H9 (cell line): ENCODE data around the gene IFI27L1. TPM values are rescaled to one million over a fixed set of nuclear protein-coding genes. Genes with fewer than 3 reads are reported as not detected.

Source experiments
- DNase-seq: peaks from one replicate; pipeline ENCODE4 v3.0.0-alpha.2; 2017
- H2AFZ ChIP-seq: one replicate; pipeline ENCODE4 v1.6.1; 2013; ENCODE audit warnings: mild to moderate bottlenecking, low read length, control low read depth, moderate library complexity
- H2AK5ac ChIP-seq: 2 replicates; pipeline ENCODE4 v1.6.1; 2013; ENCODE audit warnings: low read length, control low read depth, mixed read lengths; ENCODE audit not compliant: insufficient read length
- H2BK120ac ChIP-seq: one replicate; pipeline ENCODE4 v1.6.1; 2013; ENCODE audit warnings: low read depth, mild to moderate bottlenecking, low read length, control low read depth, inconsistent platforms; ENCODE audit not compliant: poor library complexity, severe bottlenecking
- H2BK12ac ChIP-seq: 2 replicates; pipeline ENCODE4 v1.6.1; 2013; ENCODE audit warnings: low read length, control low read depth, mixed read lengths, low read depth; ENCODE audit not compliant: insufficient read length
- H2BK15ac ChIP-seq: 2 replicates; pipeline ENCODE4 v1.6.1; 2013; ENCODE audit warnings: low read depth, low read length, control low read depth
- H2BK20ac ChIP-seq: one replicate; pipeline ENCODE4 v1.6.1; 2013; ENCODE audit warnings: low read depth, mild to moderate bottlenecking, low read length, control low read depth, inconsistent platforms; ENCODE audit not compliant: poor library complexity, severe bottlenecking
- H2BK5ac ChIP-seq: 2 replicates; pipeline ENCODE4 v1.6.1; 2013; ENCODE audit warnings: low read length, control low read depth, mixed read lengths; ENCODE audit not compliant: insufficient read length
- H3K14ac ChIP-seq: 2 replicates; pipeline ENCODE4 v1.6.1; 2013; ENCODE audit warnings: low read length, control low read depth; ENCODE audit not compliant: insufficient read depth
- H3K18ac ChIP-seq: 2 replicates; pipeline ENCODE4 v1.6.1; 2013; ENCODE audit warnings: low read depth, mild to moderate bottlenecking, mixed read lengths, low read length, control low read depth; ENCODE audit not compliant: insufficient read length
- H3K23ac ChIP-seq: 2 replicates; pipeline ENCODE4 v1.6.1; 2013; ENCODE audit warnings: low read length, control low read depth, mixed read lengths, low read depth; ENCODE audit not compliant: insufficient read length
- H3K23me2 ChIP-seq: 2 replicates; pipeline ENCODE4 v1.6.1; 2013; ENCODE audit warnings: low read depth, mild to moderate bottlenecking, mixed read lengths, low read length, control low read depth; ENCODE audit not compliant: insufficient read length, poor library complexity, severe bottlenecking
- H3K27ac ChIP-seq: 2 replicates; pipeline ENCODE4 v1.5.1; 2013; ENCODE audit warnings: low read length, control low read depth, mixed read lengths, low read depth; ENCODE audit not compliant: insufficient read length
- H3K27me3 ChIP-seq: 2 replicates; pipeline ENCODE4 v1.6.1; 2013; ENCODE audit warnings: low read length, control low read depth, inconsistent platforms; ENCODE audit not compliant: insufficient read depth
- H3K4ac ChIP-seq: 2 replicates; pipeline ENCODE4 v1.6.1; 2013; ENCODE audit warnings: low read depth, mild to moderate bottlenecking, control low read depth, inconsistent platforms, low read length, moderate library complexity
- H3K4me1 ChIP-seq: 2 replicates; pipeline ENCODE4 v1.6.1; 2013; ENCODE audit warnings: low read length, control low read depth, inconsistent platforms; ENCODE audit not compliant: insufficient read depth
- H3K4me2 ChIP-seq: 2 replicates; pipeline ENCODE4 v1.6.1; 2013; ENCODE audit warnings: low read length, control low read depth, mixed read lengths; ENCODE audit not compliant: insufficient read length, insufficient read depth
- H3K56ac ChIP-seq: 2 replicates; pipeline ENCODE4 v1.6.1; 2013; ENCODE audit warnings: low read depth, mild to moderate bottlenecking, mixed read lengths, low read length, control low read depth; ENCODE audit not compliant: insufficient read length
- H3K79me1 ChIP-seq: 2 replicates; pipeline ENCODE4 v1.6.1; 2013; ENCODE audit warnings: low read depth, mild to moderate bottlenecking, moderate library complexity, low read length, control low read depth, inconsistent platforms; ENCODE audit not compliant: insufficient read depth, poor library complexity, severe bottlenecking
- H3K79me2 ChIP-seq: 2 replicates; pipeline ENCODE4 v1.6.1; 2013; ENCODE audit warnings: low read length, control low read depth, inconsistent platforms; ENCODE audit not compliant: insufficient read depth
- H3K9ac ChIP-seq: 2 replicates; pipeline ENCODE4 v1.6.1; 2013; ENCODE audit warnings: low read length, control low read depth, mixed read lengths; ENCODE audit not compliant: insufficient read length; ENCODE audit errors: extremely low read depth
- H3K9me3 ChIP-seq: one replicate; pipeline ENCODE4 v1.6.1; 2013; ENCODE audit warnings: low read depth, low read length, inconsistent platforms; ENCODE audit not compliant: control insufficient read depth
- H3T11ph ChIP-seq: one replicate; pipeline ENCODE4 v1.6.1; 2013; ENCODE audit warnings: mild to moderate bottlenecking, low read length, control low read depth, inconsistent platforms
- H4K20me1 ChIP-seq: one replicate; pipeline ENCODE4 v1.6.1; 2013; ENCODE audit not compliant: control insufficient read depth, insufficient read length, insufficient read depth
- H4K5ac ChIP-seq: 2 replicates; pipeline ENCODE4 v1.6.1; 2013; ENCODE audit warnings: low read depth, mild to moderate bottlenecking, mixed read lengths, low read length, control low read depth; ENCODE audit not compliant: insufficient read length
- H4K8ac ChIP-seq: replicated peaks from 2 replicates; pipeline ENCODE4 v1.6.1; 2013; ENCODE audit warnings: low read length, control low read depth, mixed read lengths, low read depth; ENCODE audit not compliant: insufficient read length
- H4K91ac ChIP-seq: 2 replicates; pipeline ENCODE4 v1.6.1; 2013; ENCODE audit warnings: low read depth, mild to moderate bottlenecking, moderate library complexity, mixed read lengths, low read length, control low read depth; ENCODE audit not compliant: insufficient read length
- H3K27ac Mint-ChIP-seq, 3 experiments: 2 replicates in 2 of 3; 3 replicates in 1 of 3; pipeline ENCODE4 v1.8.0; 2020 to 2021; ENCODE audit warnings: mixed read lengths in 3 of 3, mild to moderate bottlenecking in 1 of 3, moderate library complexity in 1 of 3
- H3K27me3 Mint-ChIP-seq: 2 replicates; pipeline ENCODE4 v1.8.0; 2021; ENCODE audit warnings: low read depth, mild to moderate bottlenecking, moderate library complexity, mixed read lengths
- H3K36me3 Mint-ChIP-seq, 3 experiments: 2 replicates in 2 of 3; 3 replicates in 1 of 3; pipeline ENCODE4 v1.8.0; 2020 to 2021; ENCODE audit warnings: low read depth in 3 of 3, mixed read lengths in 3 of 3; ENCODE audit not compliant: insufficient read depth in 1 of 3
- H3K4me1 Mint-ChIP-seq, 2 experiments: 2 replicates each; pipeline ENCODE4 v1.8.0; 2020; ENCODE audit warnings: mixed read lengths in 2 of 2
- H3K4me3 Mint-ChIP-seq, 2 experiments: 2 replicates in 1 of 2; 3 replicates in 1 of 2; pipeline ENCODE4 v1.8.0; 2020 to 2021; ENCODE audit warnings: mild to moderate bottlenecking in 2 of 2, mixed read lengths in 2 of 2, moderate library complexity in 1 of 2
- H3K9me3 Mint-ChIP-seq, 2 experiments: 2 replicates in 1 of 2; 3 replicates in 1 of 2; pipeline ENCODE4 v1.8.0; 2020; ENCODE audit warnings: mild to moderate bottlenecking in 2 of 2, mixed read lengths in 2 of 2, moderate library complexity in 1 of 2
- WGBS: extraction: QIAGEN DNeasy Blood & Tissue Kit; methylation state at CpG from one replicate; pipeline ENCODE4 v1.1.7; 2013; ENCODE audit warnings: missing lambda C conversion rate, low lambda C conversion rate, mixed read lengths; ENCODE audit not compliant: insufficient read length; ENCODE audit errors: extremely low coverage; 5-methylcytosine and 5-hydroxymethylcytosine counted together
- total RNA-seq: library from RNA; stranded (reverse); gene quantifications from 2 replicates; pipeline ENCODE4 v1.2.1, GENCODE V29; 2021
- TF ChIP-seq, protein P1 (sequence below): fragments of 200-600 bp; sonication (generic); conservative IDR thresholded peaks from 3 replicates; pipeline ENCODE4 v1.8.0; 2021; ENCODE audit warnings: antibody characterized with exemption, mild to moderate bottlenecking

The IFI27L1 gene
- total RNA-seq, 1 experiment from 2014 or later: 27.4 TPM

DNA sequence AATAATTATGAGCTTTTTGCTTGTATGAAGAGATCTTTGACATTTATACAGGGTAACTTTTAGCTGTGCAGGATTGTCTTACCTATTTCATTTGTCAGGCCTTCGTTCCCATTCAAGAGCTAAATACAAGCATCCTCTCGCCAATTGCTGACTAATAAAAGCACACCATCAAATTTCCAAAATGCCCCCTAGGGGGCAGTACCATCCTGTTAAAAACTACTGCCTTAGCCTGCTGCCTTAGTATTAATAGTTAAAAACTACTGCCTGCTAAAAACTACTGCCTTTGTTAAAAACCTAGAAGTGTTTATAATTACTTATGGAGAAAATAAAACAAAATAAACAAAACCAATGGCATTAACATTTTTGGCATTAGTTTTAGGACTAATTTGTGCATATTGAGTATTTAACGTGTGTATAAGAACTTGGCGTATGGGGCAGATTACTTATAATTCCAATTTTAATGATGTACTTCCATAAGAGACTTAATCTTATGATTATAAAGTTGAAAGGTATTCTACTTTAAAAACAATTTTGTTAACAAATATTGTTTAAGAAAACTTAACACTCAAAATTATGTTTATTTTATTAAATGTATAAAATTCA lies 51.3 kb downstream of the IFI27L1 start:
- Histone ChIP-seq H3K4ac (no peak overlapping the region), H4K8ac (no peak overlapping the region), H2AK5ac (no peak overlapping the region), H3K23me2 (peaks cover 7% of the 10 kb centered on the region), H3K14ac (no peak overlapping the region), H2BK5ac (no peak overlapping the region), H2BK15ac (no peak overlapping the region), H2BK20ac (no peak overlapping the region), H3K56ac (no peak overlapping the region), H3K9me3 (no peaks in the 10 kb centered on the region), H3K27ac (no peak overlapping the region), H3K79me1 (no peaks in the 10 kb centered on the region), H3K79me2 (no peaks in the 10 kb centered on the region), H2BK120ac (no peak overlapping the region), H3K18ac (no peak overlapping the region), H2AFZ (no peak overlapping the region), H3T11ph (no peak overlapping the region), H4K91ac (no peak overlapping the region), H3K27me3 (no peaks in the 10 kb centered on the region), H4K5ac (no peak overlapping the region), H3K9ac (no peak overlapping the region), H2BK12ac (no peak overlapping the region), H3K4me2 (no peak overlapping the region), H3K4me1 (no peaks in the 10 kb centered on the region; the same call in 1 of the 2 replicates), H3K23ac (no peak overlapping the region), H4K20me1 (no peaks in the 10 kb centered on the region)
- H3K27ac Mint-ChIP-seq: no peak overlapping the region
- TF ChIP-seq, protein P1, sequence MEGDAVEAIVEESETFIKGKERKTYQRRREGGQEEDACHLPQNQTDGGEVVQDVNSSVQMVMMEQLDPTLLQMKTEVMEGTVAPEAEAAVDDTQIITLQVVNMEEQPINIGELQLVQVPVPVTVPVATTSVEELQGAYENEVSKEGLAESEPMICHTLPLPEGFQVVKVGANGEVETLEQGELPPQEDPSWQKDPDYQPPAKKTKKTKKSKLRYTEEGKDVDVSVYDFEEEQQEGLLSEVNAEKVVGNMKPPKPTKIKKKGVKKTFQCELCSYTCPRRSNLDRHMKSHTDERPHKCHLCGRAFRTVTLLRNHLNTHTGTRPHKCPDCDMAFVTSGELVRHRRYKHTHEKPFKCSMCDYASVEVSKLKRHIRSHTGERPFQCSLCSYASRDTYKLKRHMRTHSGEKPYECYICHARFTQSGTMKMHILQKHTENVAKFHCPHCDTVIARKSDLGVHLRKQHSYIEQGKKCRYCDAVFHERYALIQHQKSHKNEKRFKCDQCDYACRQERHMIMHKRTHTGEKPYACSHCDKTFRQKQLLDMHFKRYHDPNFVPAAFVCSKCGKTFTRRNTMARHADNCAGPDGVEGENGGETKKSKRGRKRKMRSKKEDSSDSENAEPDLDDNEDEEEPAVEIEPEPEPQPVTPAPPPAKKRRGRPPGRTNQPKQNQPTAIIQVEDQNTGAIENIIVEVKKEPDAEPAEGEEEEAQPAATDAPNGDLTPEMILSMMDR: peak; percentile 91
- H3K4me3 Mint-ChIP-seq: no peak overlapping the region
- H3K9me3 Mint-ChIP-seq: peaks cover 14 to 15% of the 10 kb centered on the region in 2 experiments
- peaks cover 16% of the 10 kb centered on the region in 2 experiments for H3K4me1 Mint-ChIP-seq
- no CpG with 5 or more reads among the region's 4 CpGs for WGBS
- peaks cover 0 to 18% (median 6%) of the 10 kb centered on the region in 3 experiments; a peak in 4 of 7 replicates for H3K36me3 Mint-ChIP-seq
- peaks cover 12% of the 10 kb centered on the region for H3K27me3 Mint-ChIP-seq
- peak; percentile 54 for DNase-seq
